Fibroblast of skin of abdomen (primary cell): ENCODE measurements around the gene FAM219A.

Experiments
- DNase-seq: peaks from one replicate; pipeline ENCODE4 v3.0.0-alpha.2; 2013

FAM219A gene

GRCh38 chr9:34399729-34400128 is 58.6 kb downstream of the FAM219A start:
- no peak for DNase-seq

- DNase-seq, result no peak
These were observed 59.5 kb downstream of the FAM219A start for GRCh38 chr9:34398875-34399274.

GRCh38 chr9:34396276-34397214 is 61.8 kb downstream of the FAM219A start:
- DNase-seq, result no peak

GRCh38 chr9:34392511-34392910 is 65.9 kb downstream of the FAM219A start:
- no peak for DNase-seq

GRCh38 chr9:34387239-34387638 is 71.1 kb downstream of the FAM219A start:
- no peak for DNase-seq

- DNase-seq, result no peak
These were observed 71.7 kb downstream of the FAM219A start for GRCh38 chr9:34386656-34387055.

GRCh38 chr9:34385561-34386230 is 72.7 kb downstream of the FAM219A start:
- no peak for DNase-seq

GRCh38 chr9:34384368-34385165 is 73.8 kb downstream of the FAM219A start:
- no peak for DNase-seq

- DNase-seq, result no peak
These were observed 74.5 kb downstream of the FAM219A start for GRCh38 chr9:34383904-34384303.

- no peak for DNase-seq
These were observed 75.5 kb downstream of the FAM219A start for GRCh38 chr9:34382879-34383278.

GRCh38 chr9:34382054-34382453 is 76.3 kb downstream of the FAM219A start:
- DNase-seq, result no peak

- DNase-seq, result no peak
These were observed 77.0 kb downstream of the FAM219A start for GRCh38 chr9:34381323-34381722.

GRCh38 chr9:34380511-34381315 is 77.7 kb downstream of the FAM219A start:
- DNase-seq, result peak; percentile 74

GRCh38 chr9:34380034-34380510 is 78.3 kb downstream of the FAM219A start:
- DNase-seq, result no peak

- DNase-seq, result peak; percentile 65
These were observed 78.9 kb downstream of the FAM219A start for GRCh38 chr9:34379334-34380033.

- DNase-seq, result no peak
These were observed 79.9 kb downstream of the FAM219A start for GRCh38 chr9:34378376-34379060.

- no peak for DNase-seq
These were observed 81.0 kb downstream of the FAM219A start for GRCh38 chr9:34377404-34377746.

- DNase-seq, result peak; percentile 76
These were observed 81.6 kb downstream of the FAM219A start, which contains the start of gene MYORG for GRCh38 chr9:34376596-34377403. Gene MYORG (minus strand): TSS chr9:34376898. CDS start chr9:34372943, 3,955 bp downstream.

GRCh38 chr9:34375901-34376595 is 82.3 kb downstream of the FAM219A start:
- DNase-seq, result no peak
